Nephron (organoid): ENCODE data around the gene G2E3.

Source experiments
- H3K27ac Mint-ChIP-seq, 3 experiments: 2 replicates each; pipeline ENCODE4 v1.8.0; 2020; ENCODE audit warnings: mixed read lengths in 3 of 3, mild to moderate bottlenecking in 2 of 3, moderate library complexity in 1 of 3
- H3K27me3 Mint-ChIP-seq: 2 replicates; pipeline ENCODE4 v1.8.0; 2021; ENCODE audit warnings: low read depth, mild to moderate bottlenecking, moderate library complexity, mixed read lengths
- H3K36me3 Mint-ChIP-seq: 2 replicates; pipeline ENCODE4 v1.8.0; 2020; ENCODE audit warnings: low read depth, mixed read lengths
- H3K4me1 Mint-ChIP-seq: 2 replicates; pipeline ENCODE4 v1.8.0; 2020; ENCODE audit warnings: mixed read lengths
- H3K4me3 Mint-ChIP-seq, 3 experiments: 2 replicates each; pipeline ENCODE4 v1.8.0; 2020; ENCODE audit warnings: mild to moderate bottlenecking in 3 of 3, mixed read lengths in 3 of 3, moderate library complexity in 2 of 3
- H3K9me3 Mint-ChIP-seq: 2 replicates; pipeline ENCODE4 v1.8.0; 2020; ENCODE audit warnings: mixed read lengths
- CTCF ChIP-seq, 3 experiments: fragments of 200-600 bp; sonication (generic); IDR thresholded peaks; one replicate each; pipeline ENCODE4 v1.5.0; 2021; ENCODE audit warnings: antibody characterized with exemption in 3 of 3; ENCODE audit not compliant: unreplicated experiment in 3 of 3

The G2E3 gene

GRCh38 chr14:30564868-30565248 is 5.9 kb downstream of the G2E3 start:
- H3K4me3 Mint-ChIP-seq, result no peak overlapping the region
- H3K36me3 Mint-ChIP-seq, result peaks cover 64% of the 10 kb centered on the region
- TF ChIP-seq CTCF (IDR thresholded peaks at IDR 0.05; ENCODE audit: unreplicated experiment in 3 of 3), result no peak
- H3K27ac Mint-ChIP-seq, result no peak overlapping the region
- no peaks in the 10 kb centered on the region for H3K27me3 Mint-ChIP-seq
- H3K4me1 Mint-ChIP-seq, result peaks cover 23% of the 10 kb centered on the region
- H3K9me3 Mint-ChIP-seq, result peaks cover 12% of the 10 kb centered on the region

- Mint-ChIP-seq H3K36me3 (peaks cover 55% of the 10 kb centered on the region), H3K4me3 (no peak overlapping the region), H3K9me3 (peaks cover 12% of the 10 kb centered on the region), H3K27ac (peak overlapping the region in 1 of 3 experiments; percentile 56), H3K4me1 (peaks cover 23% of the 10 kb centered on the region), H3K27me3 (no peaks in the 10 kb centered on the region)
- TF ChIP-seq CTCF (IDR thresholded peaks at IDR 0.05; ENCODE audit: unreplicated experiment in 3 of 3), result no peak
Observed at GRCh38 chr14:30569216-30569902, 10.4 kb downstream of the G2E3 start.

DNA sequence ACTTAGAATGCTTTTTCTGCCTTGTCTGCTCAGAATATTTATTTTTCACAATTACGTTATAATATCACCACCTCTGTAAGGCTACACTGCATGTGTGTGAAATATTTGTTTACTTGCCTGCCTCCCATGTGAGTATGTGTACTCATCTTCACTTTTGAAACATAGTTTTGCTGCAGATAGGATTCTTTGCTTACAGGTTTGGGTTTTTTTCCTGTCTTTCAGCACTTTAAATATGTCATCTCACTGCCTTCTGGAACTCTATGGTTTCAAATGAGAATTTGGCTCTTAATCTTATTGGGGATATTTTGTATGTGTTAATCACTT is 10.9 kb downstream of the G2E3 start:
- Mint-ChIP-seq H3K36me3 (peaks cover 55% of the 10 kb centered on the region), H3K27me3 (no peaks in the 10 kb centered on the region), H3K9me3 (peaks cover 12% of the 10 kb centered on the region), H3K4me1 (peaks cover 23% of the 10 kb centered on the region), H3K27ac (peak overlapping the region in 2 of 3 experiments; percentile 15 to 56), H3K4me3 (no peak overlapping the region)
- no peak for TF ChIP-seq CTCF (IDR thresholded peaks at IDR 0.05; ENCODE audit: unreplicated experiment in 3 of 3)

- H3K4me1 Mint-ChIP-seq, result peaks cover 23% of the 10 kb centered on the region
- TF ChIP-seq CTCF (IDR thresholded peaks at IDR 0.05; ENCODE audit: unreplicated experiment in 3 of 3), result no peak
- H3K9me3 Mint-ChIP-seq, result peaks cover 5% of the 10 kb centered on the region
- H3K27ac Mint-ChIP-seq, result no peak overlapping the region
- peaks cover 48% of the 10 kb centered on the region for H3K36me3 Mint-ChIP-seq
- no peak overlapping the region for H3K4me3 Mint-ChIP-seq
- H3K27me3 Mint-ChIP-seq, result no peaks in the 10 kb centered on the region
Observed at GRCh38 chr14:30572237-30572636, 13.3 kb downstream of the G2E3 start.

- Mint-ChIP-seq H3K36me3 (peaks cover 47% of the 10 kb centered on the region), H3K27me3 (no peaks in the 10 kb centered on the region), H3K27ac (no peak overlapping the region), H3K4me3 (no peak overlapping the region), H3K9me3 (peaks cover 5% of the 10 kb centered on the region), H3K4me1 (peaks cover 23% of the 10 kb centered on the region)
- no peak for TF ChIP-seq CTCF (IDR thresholded peaks at IDR 0.05; ENCODE audit: unreplicated experiment in 3 of 3)
Observed at GRCh38 chr14:30572771-30573170, 13.8 kb downstream of the G2E3 start.

DNA sequence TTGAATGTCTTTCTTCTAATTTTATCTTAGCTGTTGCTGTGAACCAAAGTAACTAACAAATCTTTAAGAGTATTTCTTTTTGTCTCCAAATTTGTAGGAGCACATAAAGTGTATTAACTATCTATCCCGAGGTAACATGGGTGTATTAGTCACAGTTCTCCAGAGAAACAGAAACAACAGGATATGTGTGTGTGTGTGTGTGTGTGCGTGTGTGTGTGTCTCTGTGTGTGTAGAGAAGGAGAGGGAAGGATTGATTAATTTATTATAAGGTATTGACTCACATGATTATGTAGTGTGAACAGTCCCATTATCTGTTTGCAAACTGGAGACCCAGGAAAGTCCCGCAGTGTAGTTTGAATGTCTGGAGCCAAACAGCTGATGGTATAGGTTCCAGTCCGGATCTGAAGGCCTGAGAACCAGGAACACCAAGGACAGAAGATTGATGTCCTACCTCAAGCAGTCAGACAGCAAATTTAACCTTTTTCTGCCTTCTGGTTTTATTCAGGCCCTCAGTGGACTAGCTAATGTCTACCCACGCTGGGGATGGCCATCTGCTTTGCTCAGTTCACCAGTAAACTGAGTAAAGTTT is 14.4 kb downstream of the G2E3 start:
- Mint-ChIP-seq H3K9me3 (peaks cover 5% of the 10 kb centered on the region), H3K4me3 (no peak overlapping the region), H3K4me1 (peaks cover 23% of the 10 kb centered on the region), H3K27ac (no peak overlapping the region), H3K36me3 (peaks cover 50% of the 10 kb centered on the region), H3K27me3 (no peaks in the 10 kb centered on the region)
- no peak for TF ChIP-seq CTCF (IDR thresholded peaks at IDR 0.05; ENCODE audit: unreplicated experiment in 3 of 3)
